Measurements from ENCODE around the gene PLXNA4. TPM values are rescaled to one million over a fixed set of nuclear protein-coding genes. Genes with fewer than 3 reads are reported as not detected.

The PLXNA4 gene
- total RNA-seq, 2 experiments from 2014 or later = 0.75 to 0.85 TPM

GRCh38 chr7:132435016-132435990, 141.0 kb downstream of the PLXNA4 start:
- POLR2A ChIA-PET = no interaction called here
- Mint-ChIP-seq H3K27ac (peak overlapping the region; percentile 67), H3K4me3 (peak overlapping the region; percentile 68), H3K36me3 (ENCODE audit: low read depth) (no peaks in the 10 kb centered on the region), H3K9me3 (peaks cover 4% of the 10 kb centered on the region), H3K27me3 (no peaks in the 10 kb centered on the region), H3K4me1 (ENCODE audit: low read depth) (peaks cover 96% of the 10 kb centered on the region)
- Histone ChIP-seq H3K4me1 (ENCODE audit: insufficient read depth, low read length) (peaks cover 88% of the 10 kb centered on the region), H3K9me3 (ENCODE audit: control insufficient read depth in 1 of 2, insufficient read depth in 1 of 2, low read length in 2 of 2) (no peaks in the 10 kb centered on the region), H3K4me3 (ENCODE audit: low read length) (no peak overlapping the region), H3K27me3 (ENCODE audit: control insufficient read depth in 1 of 2, insufficient read depth in 2 of 2, low read length in 2 of 2) (no peaks in the 10 kb centered on the region), H3K36me3 (ENCODE audit: insufficient read depth, low read length) (no peaks in the 10 kb centered on the region), H3K27ac (ENCODE audit: low read depth in 1 of 2, low read length in 2 of 2) (peak overlapping the region in 1 of 2 donors; percentile 16)
- ATAC-seq (ENCODE audit: poor library complexity) (no peak), DNase-seq (peak in 4 of 14 experiments; percentile 16 to 60 (median 20))
- TF ChIP-seq, protein P1, sequence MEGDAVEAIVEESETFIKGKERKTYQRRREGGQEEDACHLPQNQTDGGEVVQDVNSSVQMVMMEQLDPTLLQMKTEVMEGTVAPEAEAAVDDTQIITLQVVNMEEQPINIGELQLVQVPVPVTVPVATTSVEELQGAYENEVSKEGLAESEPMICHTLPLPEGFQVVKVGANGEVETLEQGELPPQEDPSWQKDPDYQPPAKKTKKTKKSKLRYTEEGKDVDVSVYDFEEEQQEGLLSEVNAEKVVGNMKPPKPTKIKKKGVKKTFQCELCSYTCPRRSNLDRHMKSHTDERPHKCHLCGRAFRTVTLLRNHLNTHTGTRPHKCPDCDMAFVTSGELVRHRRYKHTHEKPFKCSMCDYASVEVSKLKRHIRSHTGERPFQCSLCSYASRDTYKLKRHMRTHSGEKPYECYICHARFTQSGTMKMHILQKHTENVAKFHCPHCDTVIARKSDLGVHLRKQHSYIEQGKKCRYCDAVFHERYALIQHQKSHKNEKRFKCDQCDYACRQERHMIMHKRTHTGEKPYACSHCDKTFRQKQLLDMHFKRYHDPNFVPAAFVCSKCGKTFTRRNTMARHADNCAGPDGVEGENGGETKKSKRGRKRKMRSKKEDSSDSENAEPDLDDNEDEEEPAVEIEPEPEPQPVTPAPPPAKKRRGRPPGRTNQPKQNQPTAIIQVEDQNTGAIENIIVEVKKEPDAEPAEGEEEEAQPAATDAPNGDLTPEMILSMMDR (IDR thresholded peaks at IDR 0.05) = no peak
- CTCF ChIA-PET = no interaction called here
- intact Hi-C loops (cut with DNase I, micrococcal nuclease) = no loop called here

GRCh38 chr7:132434041-132434440, 142.2 kb downstream of the PLXNA4 start:
- POLR2A ChIA-PET = interaction anchor here (0.8 kb wide), 1 partner anchor 16 kb away, joined by 3 read pairs; no protein-coding TSS in a partner anchor
- no peak for DNase-seq
- ATAC-seq (ENCODE audit: poor library complexity) = no peak

GRCh38 chr7:132433301-132433700, 143.0 kb downstream of the PLXNA4 start:
- peak overlapping the region in 1 of 2 donors; percentile 0 for H3K27ac ChIP-seq (ENCODE audit: low read depth in 1 of 2, low read length in 2 of 2)

More at GRCh38 chr7:132434041-132434440, 142.2 kb downstream of the PLXNA4 start:
- H3K4me1 ChIP-seq (ENCODE audit: insufficient read depth, low read length) = peaks cover 88% of the 10 kb centered on the region
- H3K9me3 Mint-ChIP-seq = peaks cover 4% of the 10 kb centered on the region
- H3K27ac ChIP-seq (ENCODE audit: low read depth in 1 of 2, low read length in 2 of 2) = no peak overlapping the region
- H3K27me3 Mint-ChIP-seq = no peaks in the 10 kb centered on the region
- H3K4me3 Mint-ChIP-seq = peak overlapping the region; percentile 54
- CTCF ChIA-PET = no interaction called here
- TF ChIP-seq, protein P1 (IDR thresholded peaks at IDR 0.05) = no peak
- no peaks in the 10 kb centered on the region for H3K36me3 Mint-ChIP-seq (ENCODE audit: low read depth)
- H3K27ac Mint-ChIP-seq = peak overlapping the region; percentile 67
- H3K36me3 ChIP-seq (ENCODE audit: insufficient read depth, low read length) = no peaks in the 10 kb centered on the region
- intact Hi-C loops (cut with DNase I, micrococcal nuclease) = loop anchor here in 1 of 2 experiments (5.0 kb wide), 1 partner anchor 53 kb away; no protein-coding TSS in a partner anchor
- no peak overlapping the region for H3K4me3 ChIP-seq (ENCODE audit: low read length)
- H3K4me1 Mint-ChIP-seq (ENCODE audit: low read depth) = peaks cover 94% of the 10 kb centered on the region
- H3K9me3 ChIP-seq (ENCODE audit: control insufficient read depth in 1 of 2, insufficient read depth in 1 of 2, low read length in 2 of 2) = no peaks in the 10 kb centered on the region
- no peaks in the 10 kb centered on the region for H3K27me3 ChIP-seq (ENCODE audit: control insufficient read depth in 1 of 2, insufficient read depth in 2 of 2, low read length in 2 of 2)

More at GRCh38 chr7:132433301-132433700, 143.0 kb downstream of the PLXNA4 start:
- Histone ChIP-seq H3K4me3 (ENCODE audit: low read length) (no peak overlapping the region), H3K4me1 (ENCODE audit: insufficient read depth, low read length) (peaks cover 85% of the 10 kb centered on the region), H3K9me3 (ENCODE audit: control insufficient read depth in 1 of 2, insufficient read depth in 1 of 2, low read length in 2 of 2) (no peaks in the 10 kb centered on the region), H3K27me3 (ENCODE audit: control insufficient read depth in 1 of 2, insufficient read depth in 2 of 2, low read length in 2 of 2) (no peaks in the 10 kb centered on the region), H3K36me3 (ENCODE audit: insufficient read depth, low read length) (no peaks in the 10 kb centered on the region)
- Mint-ChIP-seq H3K4me1 (ENCODE audit: low read depth) (peaks cover 87% of the 10 kb centered on the region), H3K27me3 (no peaks in the 10 kb centered on the region), H3K4me3 (peak overlapping the region; percentile 16), H3K36me3 (ENCODE audit: low read depth) (no peaks in the 10 kb centered on the region), H3K9me3 (peaks cover 4% of the 10 kb centered on the region), H3K27ac (peak overlapping the region; percentile 67)
- POLR2A ChIA-PET = no interaction called here
- CTCF ChIA-PET = no interaction called here
- TF ChIP-seq, protein P1 (IDR thresholded peaks at IDR 0.05) = no peak
- no peak for ATAC-seq (ENCODE audit: poor library complexity)
- intact Hi-C loops (cut with DNase I, micrococcal nuclease) = loop anchor here in 1 of 2 experiments (5.0 kb wide), 1 partner anchor 54 kb away; no protein-coding TSS in a partner anchor
- peak in 2 of 14 experiments; percentile 23 to 43 for DNase-seq

Measured in CD4-positive, alpha-beta T cell (primary cell).